NCI-H2081 (cell line): ENCODE data around the gene TNIK.
"Not testable (repeated sequence)": the region's sequence is repeated elsewhere in the genome, so short reads cannot be mapped to it uniquely, and the experiment has no call there.

Experiments
- DNase-seq, 2 experiments: peaks; one replicate each; lab custom pipeline; 2025; lab: John Stamatoyannopoulos, UW

Gene TNIK

GRCh38 chr3:171307988-171308387 lies 152.2 kb downstream of the TNIK start:
- no peak for DNase-seq

- no peak for DNase-seq
Measured at GRCh38 chr3:171307046-171307585, 153.1 kb downstream of the TNIK start.

- DNase-seq: no peak
Measured at GRCh38 chr3:171306631-171307030, 153.6 kb downstream of the TNIK start.

GRCh38 chr3:171305823-171306222 lies 154.4 kb downstream of the TNIK start:
- DNase-seq: not testable (repeated sequence)

- not testable (repeated sequence) for DNase-seq
Measured at GRCh38 chr3:171304498-171304897, 155.7 kb downstream of the TNIK start.

- not testable (repeated sequence) for DNase-seq
Measured at GRCh38 chr3:171304017-171304416, 156.2 kb downstream of the TNIK start.

- DNase-seq: no peak
Measured at GRCh38 chr3:171301998-171302397, 158.2 kb downstream of the TNIK start.

GRCh38 chr3:171301002-171301401 lies 159.2 kb downstream of the TNIK start:
- no peak for DNase-seq

GRCh38 chr3:171297951-171298350 lies 162.3 kb downstream of the TNIK start:
- DNase-seq: no peak

GRCh38 chr3:171297207-171297606 lies 163.0 kb downstream of the TNIK start:
- DNase-seq: no peak

GRCh38 chr3:171295484-171296373 lies 164.5 kb downstream of the TNIK start:
- no peak for DNase-seq

- no peak for DNase-seq
Measured at GRCh38 chr3:171293142-171293782, 166.9 kb downstream of the TNIK start.

- DNase-seq: no peak
Measured at GRCh38 chr3:171290680-171291079, 169.5 kb downstream of the TNIK start.

- no peak for DNase-seq
Measured at GRCh38 chr3:171289291-171289690, 170.9 kb downstream of the TNIK start.

- not testable (repeated sequence) for DNase-seq
Measured at GRCh38 chr3:171287761-171288160, 172.4 kb downstream of the TNIK start.

- DNase-seq: no peak
Measured at GRCh38 chr3:171286580-171287249, 173.5 kb downstream of the TNIK start.

GRCh38 chr3:171285287-171285686 lies 174.9 kb downstream of the TNIK start:
- no peak for DNase-seq

- no peak for DNase-seq
Measured at GRCh38 chr3:171284308-171285075, 175.7 kb downstream of the TNIK start.

GRCh38 chr3:171283848-171284222 lies 176.4 kb downstream of the TNIK start:
- no peak for DNase-seq

- no peak for DNase-seq
Measured at GRCh38 chr3:171283183-171283847, 176.9 kb downstream of the TNIK start.

GRCh38 chr3:171282041-171282440 lies 178.2 kb downstream of the TNIK start:
- no peak for DNase-seq
